Measurements from ENCODE around the gene MALRD1.
"Not testable (repeated sequence)": the region's sequence is repeated elsewhere in the genome, so short reads cannot be mapped to it uniquely, and the experiment has no call there.

The MALRD1 gene

DNA sequence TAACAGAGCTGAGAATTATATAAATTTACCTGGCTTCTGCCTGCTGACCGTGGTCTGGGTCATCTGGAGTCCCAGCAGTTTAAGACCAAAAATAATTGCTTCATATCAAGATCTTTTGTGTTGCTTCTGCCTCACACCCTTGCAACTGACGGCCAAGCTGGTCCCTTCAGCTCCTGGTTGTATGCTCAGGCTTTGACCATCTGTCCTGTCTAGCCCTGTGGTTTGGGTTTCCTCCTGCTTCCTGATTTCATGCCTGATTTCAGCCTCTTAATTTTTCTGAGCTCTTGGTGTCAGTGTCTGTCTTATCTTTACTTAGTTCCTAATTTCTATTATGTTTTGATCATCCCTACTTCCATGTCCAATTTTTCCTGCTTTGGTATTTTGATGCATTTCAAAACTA, 679.8 kb downstream of the MALRD1 start:
- no peak for DNase-seq

DNA sequence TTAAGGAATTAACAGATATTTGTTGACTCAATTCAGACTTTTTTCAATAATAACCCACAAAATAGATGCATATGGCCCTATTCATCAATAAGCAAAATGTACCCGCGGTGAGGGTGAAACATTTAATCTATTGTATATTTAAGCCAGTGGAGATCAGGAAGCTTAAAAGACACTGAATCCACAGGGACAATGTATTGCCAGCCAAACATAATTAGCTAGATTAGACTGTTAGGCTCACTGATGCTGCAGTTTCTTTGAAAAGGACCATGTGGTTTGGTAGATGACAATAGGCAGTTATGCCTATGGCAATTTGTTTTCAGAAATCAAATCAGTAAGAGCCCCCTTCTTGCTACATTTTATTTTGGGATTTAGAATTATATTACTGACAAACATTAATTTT, 680.4 kb downstream of the MALRD1 start:
- DNase-seq, result no peak

DNA sequence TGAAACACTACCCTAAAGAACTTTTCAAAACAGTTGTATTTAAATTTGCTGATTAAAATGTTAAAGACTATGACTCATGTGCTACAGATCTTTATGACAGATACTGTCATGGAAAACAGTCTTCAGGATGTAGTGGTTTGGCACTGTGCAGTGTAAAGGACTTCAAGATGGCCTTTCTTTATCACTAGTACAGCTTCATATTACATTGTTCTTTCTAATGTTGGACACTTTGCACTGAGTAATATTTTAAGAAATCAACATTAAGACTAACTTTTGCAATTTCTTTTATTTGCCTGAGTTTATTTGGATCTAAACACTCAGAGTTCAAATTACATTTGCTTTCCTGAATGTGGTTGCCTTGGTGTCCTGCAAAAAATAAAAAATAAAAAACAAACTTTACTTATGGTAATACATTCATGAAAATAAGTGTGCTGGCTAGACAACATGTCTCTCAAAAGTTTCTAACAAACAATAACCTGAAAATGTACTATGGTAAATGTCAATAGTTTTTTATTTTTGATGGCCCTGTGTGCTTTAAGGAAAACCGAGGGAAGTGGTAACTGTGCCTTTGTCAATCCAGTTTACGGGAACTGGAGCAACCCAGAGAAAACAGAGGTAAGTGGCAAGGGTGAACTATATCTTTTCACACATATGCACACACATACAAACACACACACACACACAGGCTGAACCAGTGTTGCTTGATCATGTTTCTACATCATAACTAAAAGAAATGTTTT, 681.7 kb downstream of the MALRD1 start:
- DNase-seq, result no peak

DNA sequence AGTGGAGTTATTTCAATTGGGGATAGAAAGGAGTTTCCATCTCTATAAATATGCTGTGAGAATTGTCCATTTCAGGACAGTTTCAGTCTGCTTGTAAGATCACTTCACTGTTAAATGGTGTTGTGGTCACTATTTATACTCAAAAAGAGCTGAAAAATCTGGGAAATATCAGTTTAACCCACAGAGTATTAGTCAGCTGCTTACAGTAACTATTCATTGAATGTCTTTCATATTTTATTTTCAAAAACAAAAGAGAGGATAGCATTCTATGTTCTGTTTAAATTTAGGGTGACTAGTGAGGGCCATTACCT, 682.3 kb downstream of the MALRD1 start:
- no peak for DNase-seq

DNA sequence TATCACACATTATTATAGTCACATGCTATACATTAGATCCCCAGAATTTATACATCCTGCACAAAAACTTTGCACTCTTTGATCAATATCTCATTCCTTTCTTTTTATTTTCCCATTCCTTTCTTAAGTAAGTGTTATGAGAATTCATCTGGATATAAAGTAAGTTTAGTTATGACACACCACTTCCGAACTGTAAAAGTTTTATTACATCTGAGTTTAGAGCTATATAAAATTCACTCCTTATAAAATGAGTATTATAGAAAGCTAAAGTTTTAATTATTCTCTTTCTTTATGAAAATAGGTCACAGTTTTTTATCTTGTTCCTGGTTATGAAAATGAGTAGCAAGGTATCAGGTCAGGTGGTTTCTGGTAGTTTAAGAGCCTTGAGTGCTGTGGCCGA, 683.0 kb downstream of the MALRD1 start:
- DNase-seq, result no peak

DNA sequence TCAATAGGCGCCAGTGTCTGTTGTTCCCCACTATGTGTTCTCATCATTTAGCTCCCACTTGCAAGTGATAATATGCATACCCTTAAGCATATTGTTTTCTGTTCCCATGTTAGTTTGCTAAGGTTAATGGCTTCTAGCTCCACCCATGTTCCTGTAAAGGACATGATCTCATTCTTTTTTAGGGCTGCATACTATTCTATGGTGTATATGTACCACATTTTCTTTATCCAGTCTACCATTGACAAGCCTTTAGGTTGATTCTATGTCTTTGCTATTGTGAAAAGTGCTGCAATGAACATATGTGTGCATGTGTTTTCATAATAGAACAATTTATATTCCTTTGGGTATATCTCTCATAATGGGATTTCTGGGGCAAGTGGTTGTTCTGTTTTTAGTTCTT, 689.8 kb downstream of the MALRD1 start:
- no peak for DNase-seq

DNA sequence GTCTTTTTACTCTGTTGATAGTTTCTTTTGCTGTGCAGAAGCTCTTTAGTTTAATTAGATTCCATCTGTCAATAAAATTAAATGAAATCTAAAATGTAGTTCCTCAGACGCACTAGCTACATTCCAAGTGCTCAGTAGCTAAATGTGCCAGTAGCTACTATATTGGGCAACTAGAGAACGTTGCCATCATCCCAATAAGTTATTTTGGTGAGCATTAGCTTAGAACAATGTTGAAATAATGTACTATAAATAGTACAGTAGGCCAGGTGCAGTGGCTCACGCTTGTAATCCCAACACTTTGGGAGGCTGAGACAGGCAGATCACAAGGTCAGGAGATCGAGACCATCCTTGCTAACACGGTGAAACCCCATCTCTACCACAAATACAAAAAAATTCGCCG, 690.6 kb downstream of the MALRD1 start:
- DNase-seq, result not testable (repeated sequence)

DNA sequence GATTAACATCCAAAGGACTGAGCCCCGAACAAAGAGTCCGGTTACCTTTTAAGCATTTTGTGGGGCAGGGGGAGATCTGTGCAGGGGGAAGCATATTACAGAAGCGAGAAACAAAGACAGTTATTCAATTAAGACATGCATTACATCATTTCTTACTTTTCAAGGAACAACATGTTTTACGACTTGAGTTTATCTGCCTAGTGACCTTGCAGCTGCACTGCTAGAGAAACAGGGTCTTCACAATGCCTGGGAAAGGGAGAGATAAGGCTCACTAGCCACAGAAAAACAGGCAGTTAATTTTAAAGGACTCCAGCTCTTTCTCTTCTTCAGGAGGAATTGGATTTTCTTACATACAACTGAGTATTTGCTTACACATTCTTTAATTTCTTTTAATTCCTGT, 693.5 kb downstream of the MALRD1 start:
- DNase-seq, result not testable (repeated sequence)

DNA sequence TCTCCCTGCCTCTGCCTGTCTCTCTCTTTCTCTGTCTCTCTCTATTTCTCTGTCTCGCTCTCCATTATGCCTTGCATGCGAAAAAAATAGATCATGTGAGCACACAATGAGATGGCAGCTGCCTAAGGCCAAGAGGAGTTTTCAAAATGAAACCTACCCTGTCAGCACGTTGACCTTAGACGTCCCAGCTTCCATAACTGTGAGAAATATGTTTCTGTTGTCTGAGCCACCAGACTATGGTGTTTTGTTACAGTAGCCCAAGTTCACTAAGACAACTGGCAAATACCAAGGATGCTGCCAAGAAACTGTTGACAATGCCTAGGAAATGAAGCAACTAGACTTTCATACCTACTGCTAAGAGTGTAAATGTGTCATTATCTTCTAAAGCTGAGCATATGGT, 697.1 kb downstream of the MALRD1 start:
- no peak for DNase-seq

DNA sequence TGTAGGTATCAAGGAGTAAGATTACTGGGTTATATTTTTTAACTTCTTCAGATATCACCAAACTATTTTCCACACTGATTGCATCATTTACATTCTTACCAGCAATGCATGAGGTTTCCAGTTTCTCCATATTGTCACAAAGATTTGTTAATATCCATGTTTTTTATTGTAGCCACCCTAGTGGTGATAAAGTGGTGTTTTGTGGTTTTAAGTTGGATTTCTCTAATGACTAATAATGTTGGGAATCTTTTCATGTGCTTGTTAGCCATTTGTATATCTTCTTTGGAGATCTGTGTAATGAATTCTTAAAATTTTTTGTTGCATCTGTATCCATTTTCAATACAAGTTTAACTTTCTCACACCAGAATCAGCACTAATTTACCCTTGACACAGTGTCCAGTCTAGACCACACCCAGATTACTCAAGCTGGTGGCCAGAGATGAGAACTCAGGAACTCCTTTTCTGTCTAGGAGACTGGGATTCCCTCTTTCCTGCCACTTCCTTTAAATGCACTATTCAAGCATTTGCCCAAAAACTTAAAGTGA, 700.7 kb downstream of the MALRD1 start:
- no peak for DNase-seq

DNA sequence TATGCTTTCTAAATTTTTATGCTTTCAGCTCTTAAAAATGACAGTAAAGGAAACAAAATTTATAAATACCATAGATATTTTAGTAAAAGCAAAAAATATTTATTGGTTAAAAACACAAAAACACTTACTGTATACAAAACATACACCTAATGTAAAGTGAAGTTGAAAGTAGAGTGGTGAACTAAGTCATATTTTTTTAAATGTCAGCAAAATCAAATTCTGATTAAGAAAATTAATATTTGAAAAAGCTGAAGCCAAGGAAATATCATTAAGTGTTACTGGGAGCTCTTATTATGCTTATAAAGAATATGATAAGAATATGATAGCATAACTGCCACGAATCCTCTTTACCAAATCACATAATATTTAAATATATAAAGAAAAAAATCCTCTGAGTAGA, 702.4 kb downstream of the MALRD1 start:
- no peak for DNase-seq

DNA sequence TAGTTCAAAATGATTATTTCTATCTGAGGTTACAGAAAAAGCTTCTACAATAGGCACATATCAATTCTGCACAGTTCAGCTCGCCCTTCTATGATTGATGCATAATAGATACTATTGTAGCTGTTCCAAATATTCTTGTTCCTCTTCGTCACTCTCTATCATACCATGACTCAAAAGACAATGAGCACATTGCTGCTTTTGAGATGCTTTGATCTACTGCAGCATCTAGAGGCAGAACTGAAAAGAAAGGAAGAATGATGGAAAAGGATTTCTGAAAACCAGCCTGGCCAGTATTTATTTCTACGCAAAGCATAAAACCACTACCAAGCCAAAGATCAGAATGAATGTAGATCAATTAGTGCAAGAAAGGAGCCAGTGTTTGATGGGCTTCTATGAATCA, 708.3 kb downstream of the MALRD1 start:
- DNase-seq, result no peak

DNA sequence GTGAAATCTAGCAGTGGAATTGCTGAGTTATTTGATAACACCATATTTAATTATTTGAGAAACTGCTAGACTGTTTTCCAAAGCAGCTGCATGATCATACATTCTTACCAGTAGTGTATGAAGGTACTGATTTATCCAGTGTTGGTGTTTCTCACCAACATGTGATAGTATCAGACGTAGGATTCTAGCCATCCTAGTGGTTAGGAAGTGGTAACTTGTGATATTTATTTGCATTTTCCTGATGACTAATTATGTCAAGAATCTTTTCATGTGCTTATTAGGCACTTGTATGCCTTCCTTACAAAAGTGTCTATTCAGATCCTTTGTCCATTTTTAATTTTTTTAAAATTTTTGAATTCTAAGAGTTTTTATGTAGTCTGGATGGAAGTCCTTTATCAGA, 713.4 kb downstream of the MALRD1 start:
- no peak for DNase-seq

DNA sequence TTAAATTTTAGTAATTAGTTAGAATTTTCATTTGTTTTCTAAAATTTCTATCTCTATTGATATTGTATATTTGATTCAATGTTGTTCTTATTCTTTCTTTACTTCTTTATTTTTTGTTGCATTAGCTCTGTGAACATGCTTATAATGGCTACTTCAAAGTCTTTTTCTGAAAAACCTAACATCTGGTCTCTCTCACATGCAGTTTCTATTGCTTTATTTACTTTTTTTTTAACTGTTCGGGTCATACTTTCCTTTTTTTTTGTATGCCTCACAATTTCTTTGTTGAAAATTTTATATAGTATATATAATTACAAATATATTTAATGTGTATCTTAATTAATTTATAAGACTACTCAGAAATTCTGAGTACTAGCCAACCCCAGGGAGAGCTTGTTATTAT, 715.5 kb downstream of the MALRD1 start:
- no peak for DNase-seq

DNA sequence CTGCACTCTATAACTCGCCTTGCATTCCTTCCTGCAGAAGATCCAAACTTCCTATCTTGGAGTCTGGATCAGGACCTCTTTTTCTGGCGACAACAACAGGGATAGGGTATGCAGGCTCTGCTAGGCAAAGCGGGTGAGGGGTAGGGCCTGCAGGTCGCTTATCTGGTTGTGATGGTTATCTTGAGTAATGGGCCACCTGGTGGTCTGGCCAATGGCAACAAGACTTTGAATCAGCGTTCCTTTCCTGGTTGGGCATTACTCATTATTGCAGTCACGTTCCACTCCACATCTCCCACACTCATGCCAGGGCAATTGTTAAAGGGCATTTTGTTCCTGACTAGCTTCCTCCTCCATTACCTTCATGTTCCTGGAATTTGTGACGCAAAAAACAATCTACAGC, 719.3 kb downstream of the MALRD1 start:
- no peak for DNase-seq

DNA sequence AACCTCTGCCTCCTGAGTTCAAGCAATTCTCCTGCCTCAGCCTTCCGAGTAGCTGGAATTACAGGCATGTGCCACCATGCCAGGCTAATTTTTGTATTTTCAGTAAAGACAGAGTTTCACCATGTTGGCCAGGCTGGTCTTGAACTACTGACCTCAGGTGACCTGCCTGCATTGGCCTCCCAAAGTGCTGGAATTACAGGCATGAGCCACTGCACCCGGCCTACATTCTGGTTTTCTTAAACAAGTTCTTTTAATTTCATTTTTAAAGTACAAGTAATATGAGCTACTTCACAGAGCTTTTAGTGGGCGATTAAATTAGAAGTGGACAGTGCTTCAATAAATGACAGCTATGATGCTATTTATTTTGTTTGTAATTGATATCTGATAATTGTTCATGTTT, 721.2 kb downstream of the MALRD1 start:
- not testable (repeated sequence) for DNase-seq

DNA sequence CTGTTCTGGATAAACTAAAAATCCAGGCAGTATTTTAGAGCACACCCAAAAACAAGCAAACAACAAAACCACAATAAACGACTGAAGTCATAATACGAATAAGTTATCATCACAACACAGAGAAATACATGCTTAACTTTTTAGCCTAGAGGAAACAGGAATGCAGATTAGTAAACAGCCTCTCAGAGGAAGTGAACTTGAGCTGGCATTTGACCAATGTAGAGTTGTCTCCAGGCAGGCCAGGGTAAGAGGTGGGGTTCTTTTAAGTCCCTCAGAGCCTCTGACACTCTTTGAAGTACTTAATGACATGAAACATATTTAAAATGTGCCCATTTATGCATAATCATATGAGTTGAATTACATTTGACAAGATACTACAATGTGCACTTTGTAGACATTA, 724.4 kb downstream of the MALRD1 start:
- no peak for DNase-seq

DNA sequence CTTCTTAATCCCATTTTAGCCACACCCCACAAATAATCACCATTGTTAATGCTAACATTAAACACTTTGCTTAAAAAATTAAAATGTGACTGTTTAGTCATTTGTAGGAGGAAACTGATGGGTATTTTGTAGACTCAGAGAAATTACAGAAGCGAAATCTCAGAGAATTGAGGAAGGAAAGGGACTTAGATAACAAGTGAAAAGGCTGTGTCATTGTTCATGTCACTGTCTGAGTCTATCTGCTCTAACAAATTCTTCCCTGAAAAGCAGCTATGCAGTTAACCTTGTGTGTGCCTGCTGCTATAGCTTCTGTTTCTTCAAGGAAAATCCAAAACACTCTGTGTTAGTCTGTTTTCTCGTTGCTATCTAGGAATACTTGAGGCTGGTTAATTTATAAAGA, 726.7 kb downstream of the MALRD1 start:
- DNase-seq, result no peak

DNA sequence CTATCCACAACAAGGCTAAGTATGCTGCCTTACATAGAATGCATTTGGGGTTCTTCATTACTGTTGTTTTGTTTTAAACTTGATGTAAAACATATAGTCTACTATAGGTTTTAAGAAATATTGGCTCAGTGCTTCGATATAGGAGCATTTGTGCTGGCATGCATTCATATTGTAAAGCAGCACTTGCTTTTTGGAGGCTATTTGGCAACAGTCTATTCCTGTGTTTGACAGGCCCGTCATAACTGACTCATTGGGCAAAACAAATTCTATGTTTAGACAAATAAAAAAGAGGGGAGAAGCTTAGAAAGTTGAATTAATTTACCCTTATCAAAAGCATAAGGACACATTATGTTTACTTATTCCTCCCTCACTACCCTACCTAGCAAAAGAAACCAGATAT, 729.2 kb downstream of the MALRD1 start:
- DNase-seq, result no peak

DNA sequence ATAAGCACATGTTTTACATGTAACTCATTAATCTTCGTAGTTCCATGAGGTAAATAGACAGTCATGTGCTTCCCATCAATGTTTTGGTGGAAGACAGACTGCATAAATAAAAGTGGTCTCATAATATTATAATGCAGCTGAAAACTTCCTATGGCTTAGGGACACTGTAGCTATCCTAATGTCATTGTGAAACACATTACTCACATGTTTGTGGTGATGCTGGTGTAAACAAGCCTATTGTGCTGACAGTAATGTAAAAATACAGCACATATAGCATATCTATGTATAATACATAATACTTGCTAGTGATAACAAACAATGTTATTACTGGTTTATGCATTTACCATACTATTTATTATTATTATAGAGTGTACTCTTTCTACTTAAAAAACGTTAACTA, 730.4 kb downstream of the MALRD1 start:
- DNase-seq, result no peak

DNA sequence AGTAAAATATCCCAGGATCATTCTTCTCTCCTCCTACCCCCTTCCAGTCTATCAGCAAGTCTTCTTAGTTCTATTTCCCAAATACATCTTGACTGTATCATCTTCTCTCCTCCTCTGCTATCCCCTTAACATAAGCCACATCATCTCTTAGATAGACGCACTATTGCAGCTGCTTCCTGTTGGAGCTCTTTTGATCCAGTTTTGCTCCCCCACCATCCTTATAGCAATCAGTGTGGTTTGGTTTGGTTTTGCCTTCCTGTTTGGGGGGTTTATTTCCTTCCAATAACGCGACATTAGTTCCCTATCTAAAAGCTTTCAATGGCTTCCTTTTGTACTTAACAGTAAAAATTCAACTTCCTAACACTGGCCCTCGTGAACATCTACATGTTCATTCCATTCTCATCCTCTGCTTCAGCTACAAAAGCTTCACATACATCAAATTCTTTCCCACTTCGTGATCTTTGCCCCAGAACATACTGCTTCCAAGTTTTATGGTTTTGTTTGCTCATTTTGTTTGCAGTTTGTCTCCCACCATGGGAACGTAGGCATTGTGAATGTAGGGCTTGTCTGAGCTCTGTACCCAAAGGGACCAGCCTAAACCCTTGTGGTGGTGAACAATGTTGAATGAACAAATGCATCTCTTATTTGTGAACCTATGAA, 734.0 kb downstream of the MALRD1 start:
- DNase-seq, result no peak

DNA sequence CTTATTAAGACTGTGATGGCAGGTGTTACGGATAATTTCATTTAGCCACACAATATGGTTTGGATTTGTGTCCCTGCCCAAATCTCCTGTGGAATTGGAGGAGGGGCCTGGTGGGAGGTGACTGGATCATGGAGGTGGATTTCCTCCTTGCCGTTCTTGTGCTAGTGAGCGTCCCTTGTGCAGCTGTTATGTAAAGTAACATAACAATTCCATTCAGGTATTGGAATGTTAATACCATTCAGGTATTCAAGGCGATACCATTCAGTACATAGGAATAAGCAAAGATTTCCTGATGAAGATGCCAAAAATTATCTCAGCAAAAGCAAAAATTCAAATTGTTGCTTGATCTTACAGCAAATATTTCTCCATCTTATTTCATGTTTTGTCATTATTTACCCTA, 735.1 kb downstream of the MALRD1 start:
- no peak for DNase-seq
